Neural progenitor cell (in vitro differentiated cells): Measurements from ENCODE around the gene KRTDAP. TPM values are rescaled to one million over a fixed set of nuclear protein-coding genes. Genes with fewer than 3 reads are reported as not detected.

Source experiments
- DNase-seq: peaks from one replicate; pipeline ENCODE4 v3.0.0-alpha.2; 2016; ENCODE audit warnings: low spot score
- H2AFZ ChIP-seq: fragments of 200-600 bp; sonication (generic); replicated peaks from 2 replicates; pipeline ENCODE4 v1.6.1; 2016; ENCODE audit warnings: antibody characterized with exemption
- H3F3A ChIP-seq: fragments of 200-600 bp; sonication (generic); 2 replicates; pipeline ENCODE4 v1.6.1; 2016; ENCODE audit warnings: antibody characterized with exemption, low read depth
- H3K27ac ChIP-seq: fragments of 200-600 bp; sonication (generic); 2 replicates; pipeline ENCODE4 v1.5.1; 2016; ENCODE audit warnings: mild to moderate bottlenecking
- H3K27me3 ChIP-seq: fragments of 200-600 bp; sonication (generic); 2 replicates; pipeline ENCODE4 v1.6.1; 2016; ENCODE audit warnings: mild to moderate bottlenecking, moderate library complexity
- H3K36me3 ChIP-seq: fragments of 200-600 bp; sonication (generic); 2 replicates; pipeline ENCODE4 v1.5.1; 2016
- H3K4me1 ChIP-seq: fragments of 200-600 bp; sonication (generic); 2 replicates; pipeline ENCODE4 v1.6.1; 2016; ENCODE audit warnings: mixed run types
- H3K4me2 ChIP-seq: fragments of 200-600 bp; sonication (generic); 2 replicates; pipeline ENCODE4 v1.6.1; 2016
- H3K4me3 ChIP-seq: fragments of 200-600 bp; sonication (generic); 2 replicates; pipeline ENCODE4 v1.5.1; 2016
- H3K79me2 ChIP-seq: fragments of 200-600 bp; sonication (generic); 2 replicates; pipeline ENCODE4 v1.6.1; 2016; ENCODE audit warnings: low read depth
- H3K9ac ChIP-seq: fragments of 200-600 bp; sonication (generic); 2 replicates; pipeline ENCODE4 v1.6.1; 2016
- H3K9me3 ChIP-seq: fragments of 200-600 bp; sonication (generic); 2 replicates; pipeline ENCODE4 v1.5.1; 2016; ENCODE audit warnings: low read depth
- H4K20me1 ChIP-seq: fragments of 200-600 bp; sonication (generic); 2 replicates; pipeline ENCODE4 v1.6.1; 2016; ENCODE audit warnings: low read depth
- H3K27ac Mint-ChIP-seq: 3 replicates; pipeline ENCODE4 v1.8.0; 2021; ENCODE audit warnings: mixed read lengths
- H3K27me3 Mint-ChIP-seq: 2 replicates; pipeline ENCODE4 v1.8.0; 2022; ENCODE audit warnings: low read depth, mild to moderate bottlenecking, inconsistent platforms, moderate library complexity, mixed read lengths; ENCODE audit not compliant: insufficient read depth
- H3K36me3 Mint-ChIP-seq: 3 replicates; pipeline ENCODE4 v1.8.0; 2021; ENCODE audit warnings: mixed read lengths
- H3K4me1 Mint-ChIP-seq: 3 replicates; pipeline ENCODE4 v1.8.0; 2021; ENCODE audit warnings: mixed read lengths
- H3K4me3 Mint-ChIP-seq: 3 replicates; pipeline ENCODE4 v1.8.0; 2021; ENCODE audit warnings: mild to moderate bottlenecking, moderate library complexity, mixed read lengths
- H3K9me3 Mint-ChIP-seq: 3 replicates; pipeline ENCODE4 v1.8.0; 2020; ENCODE audit warnings: mixed read lengths
- CTCF ChIP-seq: fragments of 200-600 bp; sonication (generic); IDR thresholded peaks from 2 replicates; pipeline ENCODE4 v1.5.1; 2017; ENCODE audit warnings: antibody characterized with exemption, mild to moderate bottlenecking
- EZH2 ChIP-seq: fragments of 200-600 bp; sonication (generic); IDR thresholded peaks from 2 replicates; pipeline ENCODE4 v1.6.1; 2017; ENCODE audit warnings: antibody characterized with exemption, mild to moderate bottlenecking, moderate library complexity
- EZH2phosphoT487 ChIP-seq: fragments of 200-600 bp; sonication (generic); IDR thresholded peaks from 2 replicates; pipeline ENCODE4 v1.6.1; 2017; ENCODE audit warnings: antibody characterized with exemption
- total RNA-seq: library from RNA; depleted of rRNA; stranded (reverse); fragments of >200 nt; gene quantifications from 2 replicates; pipeline ENCODE4 v1.2.3, GENCODE V29; 2015; ENCODE audit warnings: low replicate concordance

KRTDAP gene
- total RNA-seq, 1 donor from 2014 or later: not detected

DNA sequence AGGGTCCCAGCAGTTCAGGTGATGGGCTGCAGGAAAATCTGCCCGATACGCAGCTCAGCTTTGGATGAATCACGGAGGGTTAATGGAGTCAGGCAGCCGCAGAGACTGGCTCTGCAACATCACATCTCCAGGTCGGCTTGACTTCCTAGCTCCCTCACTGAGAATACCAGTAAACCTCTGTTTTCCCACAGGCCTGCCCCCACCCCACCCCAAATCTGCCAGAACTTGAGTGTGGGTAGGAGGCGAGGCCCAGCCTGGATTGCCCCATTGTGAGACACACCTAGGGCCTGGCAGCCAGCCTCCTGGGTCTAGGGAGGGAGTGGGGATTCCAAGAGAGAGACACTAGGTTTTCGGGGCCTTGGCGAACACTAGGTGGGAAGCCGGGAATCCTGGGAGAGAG lies 3.7 kb upstream of the KRTDAP start:
- no peak overlapping the region for H3K4me2 ChIP-seq
- no peak overlapping the region for H2AFZ ChIP-seq
- Mint-ChIP-seq H3K4me1 (no peaks in the 10 kb centered on the region), H3K36me3 (no peaks in the 10 kb centered on the region), H3K9me3 (no peaks in the 10 kb centered on the region), H3K27me3 (peaks cover 9% of the 10 kb centered on the region), H3K4me3 (no peak overlapping the region), H3K27ac (no peak overlapping the region)
- H3K9ac ChIP-seq: no peak overlapping the region
- no peak for DNase-seq
- H3K27ac ChIP-seq: no peak overlapping the region
- H3K36me3 ChIP-seq: no peaks in the 10 kb centered on the region
- no peak overlapping the region for H3K4me3 ChIP-seq
- no peaks in the 10 kb centered on the region for H3K79me2 ChIP-seq
- H3F3A ChIP-seq: no peaks in the 10 kb centered on the region
- H4K20me1 ChIP-seq: peaks cover 6% of the 10 kb centered on the region
- no peak for TF ChIP-seq EZH2
- TF ChIP-seq EZH2phosphoT487: no peak
- no peak for TF ChIP-seq CTCF
- no peaks in the 10 kb centered on the region for H3K9me3 ChIP-seq
- peaks cover 4% of the 10 kb centered on the region for H3K27me3 ChIP-seq
- H3K4me1 ChIP-seq: no peaks in the 10 kb centered on the region

DNA sequence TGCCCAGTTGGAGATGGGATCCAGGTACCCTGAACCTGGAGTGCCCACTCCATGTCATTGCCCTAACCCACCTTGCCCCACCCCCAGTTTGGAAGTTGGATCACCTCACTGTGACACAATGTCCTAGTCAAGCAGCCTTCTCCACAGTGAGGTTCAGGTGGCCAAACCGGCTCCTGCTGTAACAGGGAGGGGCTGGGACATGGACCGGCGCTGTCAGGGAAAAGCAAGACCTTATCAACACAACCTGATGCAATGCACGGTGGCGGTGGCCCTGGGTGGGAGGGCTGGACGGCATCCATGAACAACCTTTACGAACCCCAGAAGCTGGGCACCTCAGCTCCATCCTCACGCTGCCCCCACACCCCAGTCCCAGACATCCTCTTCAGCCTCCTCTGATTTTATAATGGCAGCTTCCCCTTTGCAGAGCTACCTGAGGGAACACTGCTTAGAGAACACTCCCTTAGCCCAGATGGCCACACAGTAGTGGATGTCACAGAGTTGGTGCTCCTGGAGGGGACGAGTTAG lies 1.6 kb upstream of the KRTDAP start:
- Histone ChIP-seq H3K27ac (no peak overlapping the region), H3F3A (no peaks in the 10 kb centered on the region), H4K20me1 (peaks cover 6% of the 10 kb centered on the region), H3K79me2 (no peaks in the 10 kb centered on the region), H3K9me3 (no peaks in the 10 kb centered on the region), H3K36me3 (no peaks in the 10 kb centered on the region), H3K27me3 (peaks cover 4% of the 10 kb centered on the region), H2AFZ (no peak overlapping the region), H3K9ac (no peak overlapping the region), H3K4me2 (no peak overlapping the region), H3K4me3 (no peak overlapping the region), H3K4me1 (no peaks in the 10 kb centered on the region)
- Mint-ChIP-seq H3K36me3 (no peaks in the 10 kb centered on the region), H3K9me3 (no peaks in the 10 kb centered on the region), H3K4me1 (no peaks in the 10 kb centered on the region), H3K4me3 (no peak overlapping the region), H3K27ac (no peak overlapping the region), H3K27me3 (peaks cover 3% of the 10 kb centered on the region)
- DNase-seq: no peak
- TF ChIP-seq EZH2phosphoT487 (no peak), EZH2 (no peak), CTCF (no peak)

DNA sequence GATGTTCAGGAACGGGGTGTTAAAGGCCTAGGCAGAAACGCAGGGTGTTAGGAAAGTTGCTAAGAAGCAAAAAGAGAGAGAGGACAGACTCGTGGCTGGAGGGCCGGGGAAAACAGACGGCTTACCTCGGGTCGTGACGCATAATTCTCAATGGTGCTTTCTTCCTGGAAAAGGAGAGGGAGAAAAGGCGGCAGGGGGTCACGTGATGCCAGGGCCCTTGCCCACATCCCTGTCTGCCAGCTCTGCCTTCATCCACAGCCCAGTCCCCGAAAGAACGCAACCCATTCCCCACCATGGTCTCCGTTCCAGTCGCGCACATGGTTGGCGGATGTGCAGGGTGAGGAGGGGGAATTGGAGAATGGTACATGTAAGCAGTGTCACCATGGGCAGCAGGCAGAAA lies 1.6 kb downstream of the KRTDAP start:
- Mint-ChIP-seq H3K36me3 (no peaks in the 10 kb centered on the region), H3K27me3 (peaks cover 5% of the 10 kb centered on the region), H3K9me3 (no peaks in the 10 kb centered on the region), H3K4me1 (no peaks in the 10 kb centered on the region), H3K27ac (no peak overlapping the region), H3K4me3 (no peak overlapping the region)
- Histone ChIP-seq H3K79me2 (no peaks in the 10 kb centered on the region), H3K27me3 (peaks cover 4% of the 10 kb centered on the region), H3K9ac (no peak overlapping the region), H3K36me3 (no peaks in the 10 kb centered on the region), H3K27ac (no peak overlapping the region), H2AFZ (no peak overlapping the region), H3F3A (no peaks in the 10 kb centered on the region), H3K4me1 (no peaks in the 10 kb centered on the region), H3K4me2 (no peak overlapping the region), H3K4me3 (no peak overlapping the region), H4K20me1 (no peaks in the 10 kb centered on the region), H3K9me3 (no peaks in the 10 kb centered on the region)
- DNase-seq: no peak
- TF ChIP-seq CTCF: no peak
- TF ChIP-seq EZH2: no peak
- TF ChIP-seq EZH2phosphoT487: no peak
